H1 (cell line): ENCODE results near the gene THOC6. TPM values are rescaled to one million over a fixed set of nuclear protein-coding genes. Genes with fewer than 3 reads are reported as not detected.
A peak's percentile ranks its signal among the peaks of the same experiment; 100 is the strongest.

Experiments used
- BACH1 ChIP-seq: IDR thresholded peaks from 2 replicates; pipeline ENCODE4 v1.6.1; 2012; ENCODE audit warnings: low read length, improper control_type of control experiment
- CHD1 ChIP-seq: IDR thresholded peaks from 2 replicates; pipeline ENCODE4 v1.6.1; 2012; ENCODE audit warnings: low read depth, low read length, improper control_type of control experiment
- CHD2 ChIP-seq: IDR thresholded peaks from 2 replicates; pipeline ENCODE4 v1.6.1; 2012; ENCODE audit warnings: low read length, improper control_type of control experiment
- CTCF ChIP-seq, 3 experiments: IDR thresholded peaks; 1 replicate in 2 of 3; 2 replicates in 1 of 3; pipeline versions ENCODE4 v1.5.1 to v1.6.1; 2011; ENCODE audit warnings: low read length in 3 of 3, mild to moderate bottlenecking in 3 of 3, inconsistent platforms in 2 of 3, low read depth in 1 of 3, moderate library complexity in 1 of 3; ENCODE audit not compliant: insufficient read depth in 1 of 3; ENCODE audit errors: control extremely low read depth in 1 of 3
- FOSL1 ChIP-seq: IDR thresholded peaks from 2 replicates; pipeline ENCODE4 v1.6.1; 2011; ENCODE audit warnings: mild to moderate bottlenecking, low read depth, low read length, moderate library complexity; ENCODE audit not compliant: insufficient read depth
- GABPA ChIP-seq: IDR thresholded peaks from 2 replicates; pipeline ENCODE4 v1.6.1; 2011; ENCODE audit warnings: mild to moderate bottlenecking, low read length, moderate library complexity, borderline replicate concordance; ENCODE audit not compliant: insufficient read depth
- GTF2F1 ChIP-seq: IDR thresholded peaks from 2 replicates; pipeline ENCODE4 v1.6.1; 2012; ENCODE audit warnings: low read depth, low read length, improper control_type of control experiment, borderline replicate concordance
- HDAC2 ChIP-seq, 2 experiments: fragments of 300-600 bp in 1 of 2; sonication (generic) in 1 of 2; IDR thresholded peaks; 2 replicates each; pipeline ENCODE4 v1.6.1; 2011 to 2012; ENCODE audit warnings: low read depth in 2 of 2, low read length in 2 of 2, mild to moderate bottlenecking in 2 of 2, moderate library complexity in 2 of 2, borderline replicate concordance in 1 of 2, inconsistent platforms in 1 of 2
- KDM5A ChIP-seq: fragments of 200-600 bp; IDR thresholded peaks from 2 replicates; pipeline ENCODE4 v1.7.1; 2012; ENCODE audit warnings: mild to moderate bottlenecking, low read length, inconsistent platforms, mixed read lengths
- NANOG ChIP-seq: IDR thresholded peaks from 2 replicates; pipeline ENCODE4 v1.6.1; 2011; ENCODE audit warnings: low read length, low read depth, mild to moderate bottlenecking, inconsistent platforms; ENCODE audit not compliant: insufficient read depth, poor library complexity, severe bottlenecking
- POLR2A ChIP-seq, 2 experiments: IDR thresholded peaks; 1 replicate in 1 of 2; 2 replicates in 1 of 2; pipeline ENCODE4 v1.6.1; 2011; ENCODE audit warnings: low read depth in 2 of 2, low read length in 2 of 2, mild to moderate bottlenecking in 2 of 2; ENCODE audit errors: control extremely low read depth in 1 of 2
- RBBP5 ChIP-seq: IDR thresholded peaks from 2 replicates; pipeline ENCODE4 v1.7.1; 2012; ENCODE audit warnings: low read depth, mild to moderate bottlenecking, inconsistent platforms, low read length, moderate library complexity, borderline replicate concordance
- RFX5 ChIP-seq: IDR thresholded peaks from 2 replicates; pipeline ENCODE4 v1.6.1; 2011; ENCODE audit warnings: low read depth, low read length, improper control_type of control experiment, borderline replicate concordance
- RNF2 ChIP-seq: fragments of 200-900, 300-1000 bp; sonication (generic); IDR thresholded peaks from 2 replicates; pipeline ENCODE4 v1.7.1; 2016; ENCODE audit warnings: borderline replicate concordance, low read depth, mild to moderate bottlenecking, antibody characterized with exemption, low read length; ENCODE audit not compliant: poor library complexity, severe bottlenecking; ENCODE audit errors: missing control alignments
- RXRA ChIP-seq: IDR thresholded peaks from 2 replicates; pipeline ENCODE4 v1.6.1; 2011; ENCODE audit warnings: low read depth, mild to moderate bottlenecking, low read length, moderate library complexity; ENCODE audit not compliant: insufficient read depth
- SUZ12 ChIP-seq: fragments of 200-600 bp; sonication (generic); IDR thresholded peaks from 2 replicates; pipeline ENCODE4 v1.6.1; 2012; ENCODE audit warnings: mild to moderate bottlenecking, inconsistent platforms, low read length, moderate library complexity, mixed read lengths
- USF2 ChIP-seq: IDR thresholded peaks from 2 replicates; pipeline ENCODE4 v1.6.1; 2011; ENCODE audit warnings: low read length, improper control_type of control experiment
- YY1 ChIP-seq: IDR thresholded peaks from 2 replicates; pipeline ENCODE4 v1.6.1; 2011; ENCODE audit warnings: low read depth, mild to moderate bottlenecking, low read length
- polyA plus RNA-seq, 7 experiments: library from polyadenylated mRNA; depleted of rRNA in 3 of 7; stranded (reverse) in 5 of 7; unstranded in 2 of 7; fragments of >200 nt in 5 of 7; fragments of 200-250 nt in 2 of 7; gene quantifications; 1 replicate in 5 of 7; 2 replicates in 1 of 7; 4 replicates in 1 of 7; pipeline versions ENCODE4 v1.2.1 to v1.2.3, GENCODE V29; 2011 to 2013; ENCODE audit warnings: missing spikeins in 2 of 7, mixed read lengths in 2 of 7
- total RNA-seq: library from RNA; stranded (reverse); fragmentation: NEBNext Ultra II Directional; extraction: Animal tissue kit (Norgen Biotek cat#: 25700); gene quantifications from 2 replicates; pipeline ENCODE4 v1.2.1, GENCODE V29; 2021

Gene THOC6
- total and polyA plus RNA-seq, 2 of the 8 experiments (the other 6 are each of a cell fraction or from before 2014, with no cell fraction given): 78.5 to 111 TPM

- TF ChIP-seq CHD2 (peak; percentile 11; the same call in 1 of the 2 replicates), CHD1 (no peak), CTCF (IDR thresholded peaks at IDR 0.05; ENCODE audit: control extremely low read depth in 1 of 3, insufficient read depth in 1 of 3, low read depth in 1 of 3, low read length in 3 of 3) (no peak), RXRA (no peak), SUZ12 (no peak), GABPA (0 out of 2 replicates have a peak, but pooled peaks have one; percentile 35), YY1 (0 out of 2 replicates have a peak, but pooled peaks have one; percentile 49), POLR2A (IDR thresholded peaks at IDR 0.05; ENCODE audit: control extremely low read depth in 1 of 2, low read depth in 2 of 2, low read length in 2 of 2) (peak; percentile 66 to 80), RBBP5 (peak; percentile 98), RNF2 (no peak), RFX5 (no peak), GTF2F1 (no peak), FOSL1 (no peak), KDM5A (no peak), NANOG (no peak), BACH1 (no peak), USF2 (no peak), HDAC2 (IDR thresholded peaks at IDR 0.05; ENCODE audit: borderline replicate concordance in 1 of 2, low read depth in 2 of 2, low read length in 2 of 2) (peak in 1 of 2 experiments; percentile 84; a peak in 1 of 4 replicates)
These were observed 14.1 kb upstream of the THOC6 start (continued) for GRCh38 chr16:3009568-3010390.
